OCI-LY7 (cell line): ENCODE measurements around the gene TAP1.

ENCODE experiments used
- EZH2phosphoT487 ChIP-seq: fragments of 200-600 bp; sonication (generic); IDR thresholded peaks from 2 replicates; pipeline ENCODE4 v1.6.1; 2018; ENCODE audit warnings: low read depth, borderline replicate concordance, mild to moderate bottlenecking, mixed run types, antibody characterized with exemption, low read length, moderate library complexity, mixed read lengths
- TF ChIP-seq, protein P1 (sequence below): fragments of 200-600 bp; sonication (generic); conservative IDR thresholded peaks from 2 replicates; pipeline ENCODE4 v1.5.1; 2014; ENCODE audit warnings: mild to moderate bottlenecking, antibody characterized with exemption, low read length, moderate library complexity, mixed read lengths

DNA sequence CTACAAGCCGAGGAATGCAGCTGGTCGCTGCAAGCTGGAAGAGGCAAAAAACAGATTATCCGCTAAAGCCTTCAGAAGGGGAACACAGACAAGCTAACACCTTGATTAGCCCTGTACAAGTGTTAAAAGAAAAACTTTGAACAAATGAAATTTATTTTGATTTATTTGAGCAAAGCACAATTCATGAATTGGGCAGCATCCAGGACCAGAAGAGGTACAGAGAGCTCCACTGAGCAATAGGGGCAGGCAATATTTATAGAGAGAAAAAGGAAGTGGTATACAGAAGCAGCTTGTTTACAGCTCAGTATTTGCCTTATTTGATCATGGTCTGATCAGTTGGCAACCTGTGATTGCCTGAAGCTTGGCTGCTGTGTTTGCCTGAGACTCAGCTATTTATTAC is 54.3 kb downstream of the TAP1 start:
- TF ChIP-seq, protein P1, sequence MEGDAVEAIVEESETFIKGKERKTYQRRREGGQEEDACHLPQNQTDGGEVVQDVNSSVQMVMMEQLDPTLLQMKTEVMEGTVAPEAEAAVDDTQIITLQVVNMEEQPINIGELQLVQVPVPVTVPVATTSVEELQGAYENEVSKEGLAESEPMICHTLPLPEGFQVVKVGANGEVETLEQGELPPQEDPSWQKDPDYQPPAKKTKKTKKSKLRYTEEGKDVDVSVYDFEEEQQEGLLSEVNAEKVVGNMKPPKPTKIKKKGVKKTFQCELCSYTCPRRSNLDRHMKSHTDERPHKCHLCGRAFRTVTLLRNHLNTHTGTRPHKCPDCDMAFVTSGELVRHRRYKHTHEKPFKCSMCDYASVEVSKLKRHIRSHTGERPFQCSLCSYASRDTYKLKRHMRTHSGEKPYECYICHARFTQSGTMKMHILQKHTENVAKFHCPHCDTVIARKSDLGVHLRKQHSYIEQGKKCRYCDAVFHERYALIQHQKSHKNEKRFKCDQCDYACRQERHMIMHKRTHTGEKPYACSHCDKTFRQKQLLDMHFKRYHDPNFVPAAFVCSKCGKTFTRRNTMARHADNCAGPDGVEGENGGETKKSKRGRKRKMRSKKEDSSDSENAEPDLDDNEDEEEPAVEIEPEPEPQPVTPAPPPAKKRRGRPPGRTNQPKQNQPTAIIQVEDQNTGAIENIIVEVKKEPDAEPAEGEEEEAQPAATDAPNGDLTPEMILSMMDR = no peak
- TF ChIP-seq EZH2phosphoT487 = no peak
